Adrenal gland (tissue), 5 donors: ENCODE results near the gene CD22.

Experiments used
- POLR2A ChIP-seq, 2 donors: fragments of 450-650 bp; IDR thresholded peaks; one replicate each; pipeline ENCODE4 v1.6.1; 2017; ENCODE audit warnings: antibody characterized with exemption in 2 of 2, mild to moderate bottlenecking in 2 of 2, moderate library complexity in 1 of 2
- TF ChIP-seq, protein P1 (sequence below), 6 experiments: fragments of 450-650 bp in 4 of 6; fragments of 200-600 bp in 2 of 6; sonication (generic) in 1 of 6; IDR thresholded peaks; 1 replicate in 5 of 6; 2 replicates in 1 of 6; pipeline versions ENCODE4 v1.5.1 to v1.8.0; 2016 to 2021; ENCODE audit warnings: antibody characterized with exemption in 6 of 6, mild to moderate bottlenecking in 2 of 6, moderate library complexity in 1 of 6
- donor health status: DM: no; HTN: no; CAD: no.

DNA sequence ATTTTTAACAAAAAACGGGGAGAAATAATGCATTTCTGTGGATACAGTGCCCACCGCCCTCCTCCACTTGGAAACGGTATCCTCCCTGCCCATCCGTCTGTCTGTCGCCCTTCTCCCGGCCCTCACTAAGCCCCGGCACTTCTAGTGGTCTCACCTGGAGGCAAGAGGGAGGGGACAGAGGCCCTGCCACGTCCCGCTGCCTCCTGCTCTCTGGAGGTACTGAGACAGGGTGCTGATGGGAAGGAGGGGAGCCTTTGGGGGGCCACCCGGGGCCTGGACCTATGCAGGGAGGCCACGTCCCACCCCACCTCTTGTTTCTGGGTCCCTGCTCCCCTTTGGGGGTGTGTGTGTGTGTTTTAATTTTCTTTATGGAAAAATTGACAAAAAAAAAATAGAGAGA, 49.6 kb upstream of the CD22 start:
- TF ChIP-seq, protein P1, sequence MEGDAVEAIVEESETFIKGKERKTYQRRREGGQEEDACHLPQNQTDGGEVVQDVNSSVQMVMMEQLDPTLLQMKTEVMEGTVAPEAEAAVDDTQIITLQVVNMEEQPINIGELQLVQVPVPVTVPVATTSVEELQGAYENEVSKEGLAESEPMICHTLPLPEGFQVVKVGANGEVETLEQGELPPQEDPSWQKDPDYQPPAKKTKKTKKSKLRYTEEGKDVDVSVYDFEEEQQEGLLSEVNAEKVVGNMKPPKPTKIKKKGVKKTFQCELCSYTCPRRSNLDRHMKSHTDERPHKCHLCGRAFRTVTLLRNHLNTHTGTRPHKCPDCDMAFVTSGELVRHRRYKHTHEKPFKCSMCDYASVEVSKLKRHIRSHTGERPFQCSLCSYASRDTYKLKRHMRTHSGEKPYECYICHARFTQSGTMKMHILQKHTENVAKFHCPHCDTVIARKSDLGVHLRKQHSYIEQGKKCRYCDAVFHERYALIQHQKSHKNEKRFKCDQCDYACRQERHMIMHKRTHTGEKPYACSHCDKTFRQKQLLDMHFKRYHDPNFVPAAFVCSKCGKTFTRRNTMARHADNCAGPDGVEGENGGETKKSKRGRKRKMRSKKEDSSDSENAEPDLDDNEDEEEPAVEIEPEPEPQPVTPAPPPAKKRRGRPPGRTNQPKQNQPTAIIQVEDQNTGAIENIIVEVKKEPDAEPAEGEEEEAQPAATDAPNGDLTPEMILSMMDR (IDR thresholded peaks at IDR 0.05): no peak
- TF ChIP-seq POLR2A (IDR thresholded peaks at IDR 0.05): no peak
